HG03066 (cell line): ENCODE results near the gene IFT43.

Experiments used
- ATAC-seq: cut with Tn5 transposase; IDR thresholded peaks from one replicate; pipeline ENCODE4 v1.9.1; 2021; ENCODE audit warnings: low read depth; ENCODE audit not compliant: unreplicated experiment

Gene IFT43

GRCh38 chr14:76067536-76067935 lies 82.0 kb downstream of the IFT43 start:
- no peak for ATAC-seq

DNA sequence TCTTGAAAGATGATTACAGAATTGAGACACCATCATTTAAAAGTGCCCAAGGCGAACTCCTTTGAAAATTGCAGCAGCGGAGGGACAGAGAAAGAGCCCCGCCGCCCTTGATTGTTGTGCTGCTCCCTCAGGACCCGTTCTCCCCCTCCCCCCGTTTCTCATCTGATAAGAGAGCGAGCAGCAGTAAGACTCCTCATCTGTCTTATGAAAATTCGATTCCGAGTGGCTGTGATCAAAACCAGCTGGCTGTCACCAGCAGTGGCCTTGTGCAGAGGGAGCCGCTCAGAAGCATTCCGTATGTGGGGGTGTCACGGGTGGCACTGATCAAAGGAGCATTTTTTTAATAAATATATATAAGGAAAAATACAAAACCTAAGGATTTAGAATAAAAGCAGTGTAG lies 88.2 kb downstream of the IFT43 start:
- ATAC-seq = no peak

DNA sequence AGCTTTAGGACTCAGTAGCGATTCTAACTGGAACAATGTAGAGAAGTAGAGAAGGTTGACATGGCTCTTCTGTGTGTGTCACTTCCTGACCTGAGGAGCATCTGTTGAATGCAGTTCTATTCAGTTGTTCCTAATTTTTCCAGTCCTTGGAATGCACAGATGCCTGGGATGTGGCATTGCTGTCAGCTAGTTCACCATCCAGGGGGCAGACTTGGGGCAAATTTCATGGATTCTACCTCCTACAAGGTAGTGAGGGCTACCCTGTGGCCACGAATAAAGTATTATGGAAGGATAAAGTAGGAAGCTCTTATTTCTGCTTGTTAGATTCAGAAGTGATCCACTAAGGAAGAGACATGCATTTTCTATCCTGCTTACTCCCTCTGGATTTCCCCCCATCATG lies 91.8 kb downstream of the IFT43 start:
- no peak for ATAC-seq

GRCh38 chr14:76078501-76078900 lies 92.9 kb downstream of the IFT43 start:
- no peak for ATAC-seq

DNA sequence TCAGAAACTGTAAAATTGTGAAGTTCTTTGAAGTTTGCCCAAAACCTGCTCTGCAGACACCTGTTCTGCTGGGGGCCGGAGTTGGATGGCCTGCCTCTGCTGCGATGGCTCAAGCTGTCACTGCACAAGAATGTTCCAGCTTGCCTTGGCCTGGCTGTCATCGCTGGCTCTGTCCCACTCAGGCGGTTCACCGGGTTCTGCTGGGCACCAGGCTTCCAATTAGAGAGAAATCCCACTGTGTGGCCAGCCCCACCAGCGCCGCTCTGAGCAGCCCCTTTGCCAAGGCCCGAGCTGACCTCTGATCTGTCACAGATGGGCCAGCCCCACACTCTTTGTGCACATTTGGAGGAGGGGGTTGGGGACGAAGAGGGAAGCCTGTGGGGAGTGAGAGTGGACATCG lies 94.5 kb downstream of the IFT43 start:
- ATAC-seq = no peak

- ATAC-seq = no peak
These were observed 94.9 kb downstream of the IFT43 start for GRCh38 chr14:76080471-76080870.

DNA sequence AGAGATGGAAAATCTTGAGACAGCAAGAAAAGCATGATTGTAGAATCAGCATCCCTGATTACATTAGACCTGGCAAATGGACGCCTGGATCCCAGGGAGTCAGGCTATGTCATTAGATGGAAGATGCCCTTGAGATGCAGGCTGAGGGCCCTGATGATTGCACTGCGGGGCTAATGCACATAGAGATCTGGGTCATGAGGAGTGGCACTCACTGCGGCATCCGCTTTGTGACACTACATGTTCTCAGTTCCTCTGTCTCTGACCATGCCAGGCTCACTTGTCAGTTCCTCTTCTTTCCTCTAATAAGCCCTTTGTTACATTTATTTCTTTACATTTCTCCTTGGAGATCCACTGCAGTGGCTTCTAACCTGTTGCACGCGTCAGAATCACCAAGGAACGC lies 96.1 kb downstream of the IFT43 start:
- ATAC-seq = no peak

GRCh38 chr14:76083796-76084765 lies 98.5 kb downstream of the IFT43 start:
- no peak for ATAC-seq

DNA sequence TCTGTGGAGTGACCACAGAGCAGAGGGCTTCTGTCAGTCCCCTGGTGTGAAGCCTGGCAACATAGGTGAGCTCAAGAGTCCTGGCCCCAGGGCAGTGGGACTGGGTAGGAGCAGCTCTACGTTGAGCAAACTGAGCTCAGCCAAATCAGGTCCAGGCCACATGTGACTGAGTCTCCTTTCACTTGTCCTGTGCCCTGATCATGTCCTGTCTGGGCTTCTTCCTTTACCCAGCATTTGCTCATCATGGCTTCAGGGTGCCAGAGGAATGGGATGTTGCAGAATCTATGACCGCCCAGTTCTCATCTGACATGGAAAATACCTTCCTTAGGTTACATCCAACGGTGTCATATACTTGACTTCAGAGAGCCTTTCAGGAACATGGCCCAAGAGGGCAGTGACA lies 99.8 kb downstream of the IFT43 start:
- no peak for ATAC-seq

- no peak for ATAC-seq
These were observed 101.1 kb downstream of the IFT43 start for GRCh38 chr14:76086636-76087035.

DNA sequence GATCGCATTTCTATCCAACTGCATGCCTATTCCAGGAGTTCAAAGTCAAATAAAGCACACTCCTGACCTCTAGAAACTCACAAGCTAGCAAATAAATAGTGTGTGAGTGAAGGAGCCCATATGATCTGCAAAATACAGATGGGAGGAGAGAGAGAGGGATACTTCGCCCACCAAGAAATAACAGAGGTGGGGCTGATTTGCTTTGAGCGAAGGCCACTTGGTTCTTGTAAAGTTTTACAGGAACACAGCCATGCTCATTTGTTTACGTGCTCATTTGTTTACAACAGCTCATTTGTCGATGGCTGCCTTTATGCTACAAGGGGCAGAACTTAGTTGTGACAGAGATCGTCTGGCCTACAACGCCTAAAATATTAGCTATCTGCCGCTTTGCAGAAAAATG lies 102.8 kb downstream of the IFT43 start:
- ATAC-seq = no peak

DNA sequence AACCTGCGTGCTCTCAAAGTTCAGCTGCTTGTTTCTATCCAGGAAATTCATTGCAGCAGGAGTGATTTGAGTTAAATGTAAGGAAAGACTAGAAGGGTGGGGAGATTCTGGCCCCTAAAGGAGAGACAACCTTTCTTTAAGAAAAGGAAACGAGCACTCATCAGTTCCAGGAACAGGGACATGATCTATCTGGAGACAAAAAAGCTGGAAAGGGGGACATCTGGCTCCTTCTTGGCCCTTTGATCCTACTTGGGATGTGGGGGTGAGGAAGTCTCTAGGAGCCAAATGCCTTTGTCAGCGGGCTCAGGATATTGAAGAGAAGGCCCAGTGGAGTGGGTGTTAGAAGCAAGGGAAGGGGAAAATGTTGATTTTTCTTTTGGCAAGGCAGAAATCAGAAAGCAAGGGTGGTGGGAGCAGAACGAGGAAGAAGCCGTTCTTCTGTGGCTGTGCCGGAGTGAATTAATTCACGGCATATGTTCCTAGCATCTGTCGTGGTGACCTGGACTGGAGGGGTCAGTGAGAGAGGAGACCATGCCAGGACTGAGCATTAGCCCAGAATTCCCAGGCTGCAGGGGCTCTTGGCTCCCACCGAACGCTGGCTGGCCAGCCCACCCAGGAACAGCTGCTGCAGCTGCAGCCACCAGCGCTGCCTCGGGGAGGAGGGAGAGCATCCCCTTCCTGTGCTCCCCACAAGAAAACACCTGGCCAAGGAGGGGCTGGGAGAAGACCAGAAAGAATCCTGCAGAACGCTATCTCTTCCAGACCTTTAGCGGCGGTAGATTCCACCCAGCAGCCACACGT lies 103.4 kb downstream of the IFT43 start:
- no peak for ATAC-seq

DNA sequence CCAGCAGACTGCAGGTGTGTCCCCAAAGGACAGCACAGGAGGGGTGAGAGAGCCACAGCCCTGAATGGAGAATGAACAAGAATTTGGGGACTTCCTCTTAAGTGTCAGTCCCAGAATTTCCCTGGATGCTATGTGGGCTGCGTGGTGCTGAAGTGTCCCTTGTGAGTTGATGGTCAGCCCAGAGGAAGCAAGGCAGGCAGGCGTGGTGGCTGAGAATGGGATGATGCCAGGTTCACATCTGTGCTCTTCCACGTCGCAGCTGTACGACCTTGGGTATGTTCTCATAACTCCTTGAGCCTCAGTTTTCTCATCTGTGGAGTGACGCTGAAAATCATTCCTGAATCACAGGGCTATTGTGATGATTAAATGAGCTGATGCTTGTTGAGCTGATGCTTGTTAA lies 104.0 kb downstream of the IFT43 start:
- ATAC-seq = no peak

- no peak for ATAC-seq
These were observed 105.2 kb downstream of the IFT43 start for GRCh38 chr14:76090616-76091391.

DNA sequence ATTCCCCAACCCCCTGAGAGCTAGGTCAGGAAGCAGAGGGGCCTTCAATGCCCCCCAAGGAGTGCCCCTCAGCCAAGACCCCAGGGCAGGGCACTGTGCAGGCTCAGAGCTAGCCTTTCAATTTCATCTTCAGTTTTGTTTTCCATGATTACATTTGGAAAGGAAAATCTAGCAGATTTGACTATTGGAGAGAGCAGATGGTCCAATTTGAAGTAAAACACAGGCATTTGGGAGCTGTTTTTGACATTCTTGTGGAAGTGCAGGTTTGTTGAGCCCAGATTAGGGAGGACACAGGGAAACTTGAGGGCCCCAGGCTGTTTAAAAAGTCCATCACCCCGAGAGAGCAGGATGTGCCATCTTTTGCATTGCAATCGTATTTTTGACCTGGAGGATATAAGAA lies 107.5 kb downstream of the IFT43 start:
- ATAC-seq = no peak

DNA sequence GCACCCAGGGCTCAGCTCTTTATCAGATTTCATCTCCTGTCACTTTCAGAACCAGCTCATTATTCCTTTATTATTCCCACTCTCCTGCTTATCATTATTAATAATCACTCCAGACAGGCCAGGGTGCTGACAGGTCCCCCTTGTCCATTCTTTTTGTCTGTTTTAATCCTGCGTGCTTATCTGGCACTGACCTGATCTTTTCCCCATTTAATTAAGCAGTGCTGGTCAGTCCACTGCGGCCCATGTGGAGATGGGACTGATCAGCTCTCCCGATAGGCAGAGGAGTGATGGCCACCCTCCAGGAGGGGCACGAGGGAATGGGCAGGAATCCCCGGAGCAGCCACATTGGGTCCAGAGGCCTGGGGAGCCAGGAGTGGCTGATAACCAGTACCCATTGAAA lies 110.7 kb downstream of the IFT43 start:
- ATAC-seq = no peak

DNA sequence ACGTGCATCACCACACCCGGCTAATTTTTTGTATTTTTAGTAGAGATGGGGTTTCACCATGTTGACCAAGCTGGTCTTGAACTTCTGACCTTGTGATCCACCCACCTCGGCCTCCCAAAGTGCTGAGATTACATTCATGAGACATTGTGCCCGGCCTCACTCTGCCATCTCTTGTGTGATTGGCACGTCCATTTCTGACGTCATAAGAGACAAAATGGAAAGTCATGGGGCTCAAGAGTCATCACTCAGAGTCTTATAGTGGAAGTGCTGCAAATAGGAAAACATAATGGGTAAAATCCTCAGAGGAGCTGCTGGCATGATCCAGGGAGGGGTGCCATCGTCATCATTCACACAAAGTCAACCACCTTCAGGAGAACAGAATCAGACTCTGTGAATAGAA lies 112.0 kb downstream of the IFT43 start:
- no peak for ATAC-seq

- ATAC-seq = no peak
These were observed 112.5 kb downstream of the IFT43 start for GRCh38 chr14:76098047-76098446.

DNA sequence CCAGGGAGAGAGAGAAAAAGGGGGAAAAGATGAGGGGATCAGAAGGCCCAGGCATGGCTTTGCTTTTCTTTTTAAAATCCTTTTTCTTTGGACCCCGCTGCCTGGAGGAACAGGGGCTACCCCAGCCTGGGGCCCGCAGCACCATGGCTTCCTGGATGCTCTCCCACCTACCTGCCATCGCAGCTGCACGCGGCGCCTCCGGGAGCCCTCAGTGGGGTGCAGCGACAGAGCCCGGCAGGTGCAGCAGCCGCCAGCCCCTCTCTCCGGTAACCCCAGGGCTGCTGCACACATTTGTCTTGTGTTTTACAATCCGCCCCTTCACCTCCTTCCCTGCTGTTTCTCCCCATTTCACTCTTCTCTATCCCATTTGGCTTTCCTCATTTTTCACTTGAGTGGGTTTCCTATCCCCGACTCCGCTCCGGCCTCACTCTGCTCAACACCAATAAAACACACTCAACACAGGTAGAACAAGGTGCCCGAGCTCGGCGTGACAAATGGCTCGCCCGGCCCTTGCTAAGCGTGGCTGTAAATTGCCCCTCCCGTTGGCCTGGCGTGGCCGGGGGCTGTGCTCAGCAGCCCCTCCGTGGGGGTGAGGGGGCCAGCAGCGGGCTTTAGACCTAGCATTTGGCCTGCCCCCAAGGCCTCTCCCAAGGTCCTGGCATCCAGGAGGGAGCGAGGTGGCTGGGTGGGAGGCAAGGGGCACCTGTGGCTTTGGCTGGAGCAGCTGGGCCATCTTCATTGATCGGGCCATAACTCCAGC lies 113.5 kb downstream of the IFT43 start:
- no peak for ATAC-seq

DNA sequence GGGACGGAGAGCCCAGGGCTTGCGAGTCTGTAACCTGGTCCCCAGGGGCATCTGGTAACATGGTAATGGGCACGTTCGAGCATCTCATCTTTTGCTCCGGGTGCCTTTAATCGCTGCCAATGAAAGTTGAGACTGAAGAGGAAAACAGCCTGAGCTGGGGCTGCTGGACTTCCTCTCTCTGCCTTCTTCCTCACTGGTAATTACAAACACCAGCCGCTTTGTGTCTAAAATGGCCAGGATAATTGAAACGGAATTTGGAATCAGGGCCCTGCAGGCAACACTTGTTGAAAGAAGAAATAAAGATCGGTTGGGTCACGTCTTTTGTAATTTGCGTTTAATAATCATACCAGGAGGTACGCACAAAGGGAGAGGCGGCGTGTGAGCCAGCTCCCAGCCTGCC lies 114.7 kb downstream of the IFT43 start:
- ATAC-seq = no peak
